NCI-H2081 treated with DMSO at 0.1 percent for 48 hours (cell line): ENCODE measurements around the gene WDR7.

Experiments used
- DNase-seq: peaks from one replicate; lab custom pipeline; 2025; lab: John Stamatoyannopoulos, UW

Gene WDR7

DNA sequence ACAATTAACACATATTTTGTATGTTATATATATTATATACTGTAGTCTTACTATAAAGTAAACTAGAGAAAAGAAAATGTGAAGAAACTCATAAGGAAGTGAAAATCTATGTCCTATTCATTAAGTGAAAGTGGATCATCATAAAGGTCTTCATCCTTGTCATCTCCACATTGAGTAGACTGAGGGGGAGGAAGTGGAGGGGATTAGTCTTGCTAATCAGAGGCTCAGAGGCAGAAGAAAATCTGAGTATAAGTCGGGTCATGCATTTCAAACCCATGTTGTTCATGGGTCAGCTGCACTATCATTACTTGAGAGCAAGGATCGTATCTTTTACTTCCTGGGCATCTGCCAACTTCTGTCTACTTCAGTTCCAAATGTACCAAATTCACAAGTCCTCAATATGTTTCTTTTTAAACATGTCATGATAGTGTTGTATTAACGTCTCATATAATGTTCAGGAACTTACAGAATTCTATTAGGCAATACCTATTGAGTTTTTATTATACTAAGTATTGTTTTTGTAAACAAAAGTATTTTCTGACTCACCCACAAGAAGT, 286.8 kb downstream of the WDR7 start:
- no peak for DNase-seq

DNA sequence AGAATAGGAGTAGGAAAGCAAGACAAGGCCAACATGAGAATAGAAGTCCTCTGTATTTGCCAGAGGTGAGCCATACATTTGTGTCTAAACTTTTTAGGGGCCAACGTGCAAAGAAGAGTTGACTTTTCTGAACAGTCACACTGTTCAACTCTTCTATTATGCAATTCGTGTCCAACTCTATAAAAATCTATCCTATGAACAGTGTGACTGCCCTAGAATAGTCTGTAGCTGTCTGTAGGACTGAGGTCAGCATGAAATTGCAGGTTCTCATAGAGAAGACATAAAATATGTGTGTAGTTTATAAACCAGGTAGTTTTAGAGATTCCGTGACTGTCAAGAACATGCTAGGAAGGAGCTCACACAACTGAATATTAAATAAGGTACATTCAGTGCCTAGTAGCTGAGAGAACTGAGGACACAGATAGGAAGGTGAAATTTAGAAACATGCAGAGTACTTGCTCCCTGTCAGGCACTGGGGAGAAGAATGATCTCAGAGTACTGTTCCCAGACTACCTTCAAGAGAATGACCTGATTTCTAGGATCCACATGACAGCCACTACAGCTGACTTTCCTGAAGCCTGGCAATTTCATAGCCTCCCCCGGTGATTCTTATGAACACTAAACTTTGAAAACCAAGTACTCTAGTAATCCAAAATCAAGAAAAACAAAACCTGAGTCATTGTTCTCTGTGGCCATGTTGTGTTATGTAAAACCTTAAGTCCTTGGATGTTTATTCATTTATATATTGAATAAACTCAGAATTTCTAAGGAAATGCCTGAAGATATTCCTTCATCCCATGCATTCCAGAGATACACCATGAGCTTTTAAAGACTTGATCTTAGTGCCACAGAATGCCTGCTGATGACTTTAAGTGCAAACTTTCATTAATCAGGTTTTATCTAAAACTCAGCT, 294.3 kb downstream of the WDR7 start:
- DNase-seq = no peak

DNA sequence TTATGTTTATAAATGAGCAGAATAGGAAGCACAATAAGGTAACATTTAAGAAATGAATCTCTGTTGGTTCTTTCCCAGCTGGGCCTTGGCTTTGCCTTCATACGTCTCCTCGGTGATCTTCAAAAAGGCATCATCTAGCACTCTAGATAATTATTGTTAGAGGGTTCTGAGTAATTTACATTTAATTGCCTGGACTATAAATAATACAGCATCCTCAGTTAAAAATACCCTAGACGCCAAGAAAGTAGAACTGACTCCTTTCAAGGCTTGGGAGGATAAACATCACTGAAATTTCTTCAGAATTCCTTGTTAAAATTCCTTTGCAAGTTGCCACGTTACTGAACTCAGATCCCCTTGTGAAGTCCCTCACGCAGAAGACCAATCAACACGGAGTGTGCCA, 296.1 kb downstream of the WDR7 start:
- DNase-seq = no peak

DNA sequence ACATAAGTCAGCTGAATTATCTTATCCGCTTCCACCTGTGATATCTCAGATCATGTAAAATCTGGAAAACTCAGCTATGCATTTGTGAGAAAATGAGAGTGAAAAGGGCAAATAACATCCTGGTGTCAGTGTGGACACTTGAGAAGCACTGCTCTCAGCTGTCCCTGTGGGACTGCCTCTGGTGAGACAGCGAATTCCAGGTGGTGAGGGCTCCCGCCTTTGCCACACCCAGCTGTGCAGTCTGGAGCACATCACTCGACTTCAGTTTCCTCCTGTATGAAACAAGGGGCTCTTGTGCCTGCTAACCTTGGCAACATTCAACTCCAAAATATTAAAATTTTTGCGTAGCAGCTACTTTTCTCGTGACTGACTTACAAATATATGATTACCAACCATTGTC, 300.9 kb downstream of the WDR7 start:
- no peak for DNase-seq

DNA sequence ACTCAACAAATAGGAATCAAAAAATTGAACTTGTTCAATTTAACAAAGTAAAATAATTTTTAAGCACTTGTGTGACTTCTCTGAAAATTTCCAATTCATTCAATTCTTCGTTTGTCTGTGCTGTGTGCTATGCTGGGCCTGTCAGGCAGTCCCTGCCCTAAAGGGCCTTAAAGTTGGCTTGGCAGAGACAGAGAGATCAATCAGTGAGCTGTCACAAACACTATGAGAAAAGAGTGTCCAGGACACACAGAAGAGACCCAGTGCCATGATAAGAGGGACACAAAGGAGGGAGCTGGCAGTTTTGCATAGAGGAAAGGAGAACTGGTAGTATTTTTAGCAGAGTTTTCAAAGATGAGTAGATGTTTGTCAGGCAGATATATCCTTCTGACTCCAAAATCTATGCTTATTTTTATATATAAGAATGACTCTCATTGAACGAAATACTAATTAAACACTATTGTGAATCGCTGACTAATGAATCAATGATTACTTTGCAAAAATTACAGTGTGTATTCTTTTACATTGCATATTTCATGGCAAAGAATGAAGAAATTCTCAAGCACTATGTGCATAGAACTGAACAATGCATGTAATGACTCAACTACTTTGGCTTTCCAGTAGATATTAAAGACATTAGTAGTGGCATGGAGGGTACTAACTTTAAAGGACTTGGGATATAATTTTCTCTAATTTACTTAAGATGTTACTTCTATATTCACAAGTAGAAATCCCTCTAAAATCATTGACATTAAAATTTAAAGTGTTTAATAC, 302.5 kb downstream of the WDR7 start:
- DNase-seq = no peak

DNA sequence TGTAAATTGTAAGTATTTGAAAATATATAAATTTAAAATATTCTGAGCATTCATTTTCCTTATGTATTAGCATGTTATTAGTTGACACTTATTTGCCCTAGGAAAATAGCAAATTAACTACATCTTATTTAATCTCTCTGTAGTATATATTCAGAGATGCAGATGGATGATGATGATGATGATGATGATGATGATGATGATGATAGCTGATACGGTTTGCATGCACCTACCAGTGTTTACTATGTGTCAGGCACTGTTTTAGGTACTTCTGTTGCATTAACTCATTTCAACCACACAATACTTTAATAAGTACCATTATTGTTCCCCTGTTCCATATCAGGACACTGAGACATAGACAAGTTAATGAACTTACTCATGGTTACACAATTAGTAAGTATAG, 304.3 kb downstream of the WDR7 start:
- DNase-seq = no peak

DNA sequence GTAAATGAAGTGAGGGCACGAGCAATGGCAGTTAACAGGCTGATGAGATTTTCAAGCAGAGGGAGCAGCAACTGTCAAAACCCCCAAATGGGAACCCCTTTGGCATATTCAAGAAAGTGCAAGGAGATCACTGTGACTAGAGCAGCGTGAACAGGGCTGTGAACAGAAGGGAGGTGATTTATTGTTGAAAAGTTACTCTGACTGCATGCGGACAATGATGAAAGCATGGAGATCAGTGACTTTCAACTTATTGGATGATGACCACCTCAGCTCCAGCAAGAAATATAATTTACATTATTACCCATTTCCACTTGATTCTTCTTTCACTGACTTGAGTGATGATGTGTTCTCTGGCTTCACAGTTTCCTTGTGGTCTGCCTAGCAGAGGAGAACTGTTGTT, 308.0 kb downstream of the WDR7 start:
- no peak for DNase-seq

DNA sequence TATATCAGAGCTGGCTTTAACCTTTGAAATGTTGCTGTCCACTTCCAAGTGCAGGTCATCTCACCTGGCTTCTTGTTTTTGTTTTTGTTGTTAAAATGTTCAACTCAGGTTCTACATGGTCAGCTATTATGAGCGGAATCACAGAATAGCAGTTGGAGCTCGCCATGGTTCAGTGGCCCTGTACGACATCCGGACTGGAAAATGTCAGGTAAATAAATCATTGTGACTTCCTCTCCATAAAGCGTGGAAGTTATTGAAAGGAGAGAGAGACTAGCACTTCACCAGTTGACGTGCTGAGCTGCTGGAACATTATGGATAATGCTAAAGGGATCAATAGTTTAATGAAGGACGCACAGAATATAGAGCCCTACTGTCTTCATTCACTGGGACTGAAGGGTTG, 311.2 kb downstream of the WDR7 start:
- no peak for DNase-seq

DNA sequence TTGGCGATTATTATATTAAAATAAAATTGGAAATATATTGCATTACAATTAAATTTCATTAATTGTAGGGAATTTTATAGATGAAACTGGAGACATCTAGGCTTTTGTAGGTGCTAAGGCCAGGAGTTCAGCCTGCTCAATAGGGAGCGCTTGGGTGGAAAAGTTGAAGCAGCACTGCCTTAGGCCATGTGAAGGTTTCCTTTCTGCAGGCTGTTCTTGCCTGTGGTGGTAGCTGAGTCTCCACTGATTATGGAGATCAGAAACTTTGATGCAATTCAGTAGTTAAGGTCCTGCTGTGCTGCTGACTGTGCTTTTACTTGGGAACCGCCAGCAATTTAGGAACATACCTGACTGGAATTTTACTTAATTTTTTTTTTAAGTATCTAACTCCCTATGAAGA, 315.9 kb downstream of the WDR7 start:
- DNase-seq = no peak

DNA sequence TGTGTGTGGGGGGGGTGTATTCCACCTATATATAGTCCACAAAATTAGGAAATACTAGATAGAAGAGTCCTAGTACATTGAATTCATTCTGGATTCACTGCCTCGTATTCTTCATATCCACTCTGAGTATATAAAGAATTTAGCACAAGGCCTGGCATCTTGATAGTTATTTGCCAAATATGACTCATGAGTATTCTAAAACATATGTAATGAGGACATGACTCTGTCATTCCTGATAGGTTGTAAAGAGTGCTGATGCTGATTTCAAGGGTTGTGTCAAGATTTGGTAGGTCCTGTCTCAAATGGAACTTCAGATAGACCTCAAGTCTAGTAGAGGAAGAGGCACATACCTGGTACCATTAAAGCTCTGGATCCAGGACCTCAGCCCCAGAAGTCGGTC, 322.3 kb downstream of the WDR7 start:
- no peak for DNase-seq

DNA sequence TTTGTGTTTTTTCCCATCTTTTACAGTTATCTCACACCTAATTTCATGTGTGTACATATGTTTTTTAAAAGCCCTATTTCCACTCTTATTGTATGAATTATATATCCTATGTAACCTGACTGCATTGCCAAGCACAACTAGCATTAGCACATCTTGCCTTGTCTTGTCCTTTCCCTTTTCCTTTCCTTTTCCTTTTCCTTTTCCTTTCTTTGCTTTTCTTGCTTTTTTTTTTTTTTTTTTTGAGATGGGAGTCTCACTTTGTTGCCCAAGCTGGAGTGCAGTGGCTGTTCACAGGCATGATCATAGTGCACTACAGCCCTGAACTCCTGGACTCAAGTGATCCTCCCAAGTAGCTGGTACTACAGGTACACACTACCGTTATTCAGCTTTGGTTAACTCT, 323.0 kb downstream of the WDR7 start:
- DNase-seq = no peak

DNA sequence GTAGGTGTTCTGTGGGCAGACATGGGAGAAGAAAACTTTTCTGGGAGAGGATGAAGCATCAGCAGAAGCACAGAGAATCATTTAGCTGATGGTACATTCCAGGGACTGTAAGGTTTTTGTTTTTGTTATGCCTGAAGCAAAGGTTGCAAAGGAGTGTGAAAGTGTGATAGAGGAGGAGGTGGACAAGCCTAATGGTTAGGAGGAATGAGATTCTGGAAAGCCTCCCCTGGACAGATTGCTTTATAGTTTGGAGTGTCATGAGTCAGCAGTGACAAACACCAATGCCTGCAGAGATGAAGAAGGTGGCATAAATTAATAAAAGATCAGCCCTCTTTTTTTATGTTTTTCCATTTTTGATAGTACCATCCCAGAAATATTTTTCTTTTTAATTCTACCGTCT, 324.1 kb downstream of the WDR7 start:
- DNase-seq = no peak

DNA sequence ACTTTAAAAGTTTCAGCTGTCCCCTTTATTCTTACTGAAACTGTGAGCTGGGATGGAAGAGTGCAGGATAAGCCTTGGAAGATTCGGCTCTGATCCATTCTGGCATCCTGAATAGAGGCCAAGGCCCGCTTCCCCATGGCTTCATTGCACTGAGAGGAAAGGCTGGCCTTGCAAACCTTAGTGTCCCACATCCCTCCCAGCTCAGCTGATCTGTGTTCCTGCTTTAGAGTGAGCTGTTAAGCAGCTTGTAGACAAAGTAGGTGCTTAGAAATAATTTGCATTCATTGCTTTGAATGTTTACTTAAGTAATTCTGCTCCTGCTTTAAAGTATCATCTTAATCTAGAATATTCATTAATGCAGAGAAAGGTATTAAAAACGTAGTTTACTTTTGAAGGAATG, 326.1 kb downstream of the WDR7 start:
- DNase-seq = no peak

DNA sequence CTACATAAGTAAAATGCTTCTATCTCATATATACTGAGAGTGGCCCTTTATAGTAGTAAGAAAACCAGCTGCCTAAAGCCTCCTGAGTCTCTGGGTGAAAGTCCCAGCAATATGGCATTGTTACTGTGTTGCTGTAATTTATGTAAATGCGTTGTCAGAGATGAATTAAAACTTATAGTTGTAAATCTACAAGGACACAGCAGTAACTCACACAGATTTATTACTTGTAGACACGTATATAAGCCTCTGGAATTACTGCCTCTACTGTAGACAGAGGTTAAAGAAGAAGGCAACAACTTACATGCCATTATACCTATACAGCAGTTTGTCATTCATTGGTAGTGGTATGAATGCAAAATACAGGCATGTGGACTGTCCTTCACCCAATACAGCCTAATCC, 326.6 kb downstream of the WDR7 start:
- no peak for DNase-seq

DNA sequence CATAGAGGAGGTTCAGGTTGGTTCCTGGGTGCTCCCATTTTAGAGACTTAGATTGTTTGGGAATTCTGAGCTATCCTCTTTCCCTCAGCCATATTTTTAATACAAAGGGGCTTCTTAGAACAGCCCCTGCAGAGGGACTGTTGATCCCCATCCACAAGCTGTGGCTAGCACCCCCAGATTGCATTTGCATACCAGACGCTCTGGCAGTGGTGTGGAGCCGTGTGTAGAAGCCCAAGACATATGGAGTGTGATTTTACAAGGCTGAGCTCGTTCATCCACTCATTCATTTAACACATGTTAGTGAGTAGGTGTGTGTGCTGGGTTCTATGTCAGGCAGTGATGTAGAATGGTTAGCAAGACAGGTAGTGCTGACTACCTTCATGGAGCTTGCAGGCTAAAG, 329.0 kb downstream of the WDR7 start:
- no peak for DNase-seq

DNA sequence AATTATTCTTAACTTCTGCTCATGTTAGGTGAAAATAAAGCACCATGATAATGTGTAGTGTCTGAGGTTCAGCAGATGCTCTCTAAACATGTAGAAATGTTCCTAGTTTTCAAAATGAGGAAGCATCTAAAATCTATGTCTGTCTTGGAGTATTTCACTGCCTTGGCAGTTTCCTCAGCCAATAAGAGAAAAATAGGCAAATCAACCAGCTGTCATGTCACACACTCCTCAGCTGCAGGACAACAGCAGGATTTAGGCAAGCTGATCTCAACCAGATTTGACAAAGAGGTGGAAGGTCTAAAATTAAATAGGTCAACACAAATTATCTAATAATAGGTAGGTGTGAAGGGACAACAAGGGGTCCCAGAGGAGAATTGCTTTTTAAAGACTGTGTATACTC, 331.6 kb downstream of the WDR7 start:
- no peak for DNase-seq

DNA sequence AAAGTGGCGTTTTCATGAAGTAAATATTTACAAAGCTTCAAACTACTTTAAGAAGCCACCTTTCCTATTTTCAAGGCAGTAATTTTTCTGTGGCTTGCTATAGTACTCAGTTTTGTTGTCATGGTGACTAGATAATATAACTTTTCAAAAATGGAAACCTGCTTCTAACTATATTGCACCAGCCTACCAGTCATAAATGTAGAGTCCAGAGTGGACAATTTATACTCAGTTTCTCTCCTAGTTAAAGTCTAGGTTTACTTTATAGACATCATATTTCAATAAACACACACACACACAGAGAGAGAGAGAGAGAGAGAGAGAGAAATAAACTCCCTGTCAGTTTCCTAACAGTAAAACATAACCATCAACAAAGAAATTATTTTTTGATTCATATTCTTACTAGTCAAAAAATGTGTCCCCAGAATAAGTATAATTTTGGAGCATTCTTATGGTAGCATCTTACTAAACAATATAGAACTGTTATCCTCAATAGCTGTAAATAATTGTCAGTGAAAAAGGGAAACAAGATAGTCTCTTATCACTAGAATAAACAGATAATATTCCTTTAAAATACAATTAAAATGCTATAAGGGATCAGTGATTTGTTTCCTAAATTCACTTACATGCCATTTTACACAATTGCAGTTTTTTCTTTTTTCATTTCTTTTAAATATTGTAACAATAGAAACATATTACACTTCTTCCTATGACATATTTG, 332.3 kb downstream of the WDR7 start:
- no peak for DNase-seq

DNA sequence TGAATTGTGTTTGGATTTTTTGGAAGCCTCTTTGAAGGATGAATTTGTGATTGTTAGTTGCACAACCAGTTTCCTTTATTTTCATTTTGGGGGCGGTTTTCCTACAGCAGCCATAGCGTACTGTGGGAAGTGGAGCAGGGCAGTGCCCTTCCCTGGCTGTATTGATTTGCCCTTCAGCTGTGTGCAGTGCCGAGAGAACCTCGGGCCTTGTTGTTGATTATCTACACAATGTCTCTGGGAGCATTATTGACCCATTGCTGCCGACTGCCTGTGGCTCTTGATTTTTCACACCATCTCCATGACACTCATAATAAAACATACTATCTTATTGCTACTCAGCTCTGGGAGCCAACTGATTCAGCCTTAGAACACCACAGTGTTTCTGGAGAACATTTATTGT, 333.6 kb downstream of the WDR7 start:
- no peak for DNase-seq

DNA sequence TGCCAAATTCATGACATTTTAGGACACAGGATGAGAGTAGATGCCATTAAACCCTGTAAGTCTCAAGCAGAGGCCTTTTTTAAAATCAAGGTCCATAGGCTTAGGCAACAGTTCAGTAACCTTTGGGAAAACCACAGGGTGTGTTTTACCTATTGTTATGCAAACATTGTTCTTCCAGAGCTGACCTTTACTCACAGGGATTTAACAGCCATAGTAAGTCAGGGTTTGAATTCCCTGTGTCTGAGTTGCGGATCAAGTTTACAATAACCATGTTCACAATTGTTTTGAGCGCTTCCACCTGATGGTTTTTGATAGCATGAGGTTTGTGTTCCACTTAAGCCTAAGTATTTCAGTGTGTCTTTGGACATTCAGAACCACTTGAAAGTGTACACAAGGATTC, 335.7 kb downstream of the WDR7 start:
- DNase-seq = no peak

DNA sequence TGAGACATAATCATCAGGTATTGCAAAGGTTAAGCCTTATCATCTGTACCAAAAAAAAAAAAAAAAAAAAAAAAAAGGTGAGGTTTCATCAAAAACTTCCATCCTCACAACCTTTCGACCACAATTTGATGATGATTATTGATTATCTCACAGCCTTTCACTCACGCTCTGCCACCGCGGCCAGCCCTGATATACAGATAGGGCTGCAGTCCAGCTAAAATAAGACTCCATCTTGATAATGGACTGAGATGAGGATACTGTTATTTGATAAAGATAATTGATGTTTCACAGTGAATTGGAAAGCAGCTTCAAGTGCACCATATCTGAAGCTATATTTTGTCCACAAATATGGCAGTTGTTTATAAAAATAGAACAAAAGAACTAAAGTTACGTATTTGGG, 336.1 kb downstream of the WDR7 start:
- no peak for DNase-seq

DNA sequence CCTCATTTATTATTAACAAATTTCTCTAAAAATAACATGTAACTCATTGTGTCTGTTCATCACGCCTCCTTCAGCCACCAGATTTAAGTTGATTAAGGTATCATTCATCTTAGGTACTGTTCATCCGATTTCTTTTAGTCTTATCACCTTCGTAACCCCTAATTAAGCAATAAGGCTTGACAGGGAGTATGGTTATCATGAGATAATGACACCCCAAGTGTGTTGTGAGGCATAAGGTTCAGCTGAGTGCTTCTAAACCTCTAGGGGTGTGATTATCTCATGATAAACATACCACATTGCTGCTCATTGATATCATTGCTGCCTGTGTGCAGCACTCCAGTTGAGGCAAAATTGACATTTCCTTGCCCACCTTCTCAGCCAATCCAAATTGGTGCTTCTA, 336.9 kb downstream of the WDR7 start:
- DNase-seq = no peak

DNA sequence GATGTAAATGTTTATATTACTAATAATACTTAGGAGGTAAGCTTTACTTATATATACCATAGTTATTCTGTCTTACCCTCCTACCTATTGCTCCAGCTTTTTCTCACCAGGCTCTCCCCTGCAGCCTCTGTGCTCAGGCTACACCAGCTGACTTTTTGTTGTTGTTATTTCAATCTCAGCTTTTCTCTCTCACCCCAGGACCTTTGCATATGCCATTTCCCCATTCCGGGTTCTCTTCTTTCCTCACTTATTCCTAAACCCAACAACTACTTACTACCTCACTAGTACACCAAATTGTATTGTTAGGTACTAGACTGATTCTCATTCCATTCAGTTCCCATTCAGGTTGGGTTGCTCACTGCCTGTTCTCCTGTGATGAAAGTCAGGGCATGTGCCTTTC, 339.5 kb downstream of the WDR7 start:
- no peak for DNase-seq

DNA sequence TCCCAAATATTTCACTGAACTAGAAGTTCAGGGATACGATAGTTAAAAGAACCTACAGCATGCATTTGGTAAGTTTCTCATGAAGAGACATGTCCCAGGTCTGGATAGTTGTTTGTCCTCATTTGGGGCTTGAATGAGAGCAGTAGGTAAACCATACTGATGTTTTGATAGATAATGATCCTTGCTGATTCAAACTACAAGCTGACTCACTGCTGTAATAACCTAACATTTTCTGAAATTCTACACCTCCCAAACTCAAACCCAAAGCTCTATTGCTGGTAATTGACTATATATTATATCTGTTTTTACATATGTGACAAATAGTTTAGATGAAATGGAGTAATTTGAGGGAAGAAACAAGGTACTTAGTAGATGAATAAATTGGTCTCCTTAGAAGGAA, 341.6 kb downstream of the WDR7 start:
- peak; percentile 54 for DNase-seq
